Tibial nerve (tissue), 4 donors: ENCODE measurements around the gene VSNL1. TPM values are rescaled to one million over a fixed set of nuclear protein-coding genes. Genes with fewer than 3 reads are reported as not detected.

Experiments used
- DNase-seq, 2 donors: peaks; one replicate each; pipeline ENCODE4 v3.0.0-alpha.2; 2019; ENCODE audit warnings: low spot score in 2 of 2
- H3K27ac ChIP-seq, 4 donors: fragments of 200-600 bp; sonication (generic) in 3 of 4; one replicate each; pipeline ENCODE4 v1.5.1; 2017 to 2019; ENCODE audit warnings: mild to moderate bottlenecking in 1 of 4
- H3K27me3 ChIP-seq, 2 donors: fragments of 200-600 bp; sonication (generic) in 1 of 2; one replicate each; pipeline versions ENCODE4 v1.5.1 to v1.6.0; 2017 to 2019
- H3K36me3 ChIP-seq, 3 donors: fragments of 200-600 bp; sonication (generic); one replicate each; pipeline ENCODE4 v1.5.1; 2018 to 2019
- H3K4me1 ChIP-seq, 4 donors: fragments of 200-600 bp; sonication (generic) in 3 of 4; one replicate each; pipeline ENCODE4 v1.5.1; 2017 to 2019
- H3K4me3 ChIP-seq, 4 donors: fragments of 200-600 bp; sonication (generic) in 3 of 4; one replicate each; pipeline ENCODE4 v1.5.1; 2017 to 2019; ENCODE audit warnings: mild to moderate bottlenecking in 1 of 4, moderate library complexity in 1 of 4
- H3K9me3 ChIP-seq, 4 donors: fragments of 200-600 bp; sonication (generic) in 3 of 4; one replicate each; pipeline ENCODE4 v1.5.1; 2017 to 2019
- CTCF ChIP-seq, 5 experiments: fragments of 200-600 bp in 3 of 5; fragments of 450-650 bp in 2 of 5; sonication (generic) in 3 of 5; IDR thresholded peaks; one replicate each; pipeline ENCODE4 v1.5.1; 2016 to 2019; ENCODE audit warnings: antibody characterized with exemption in 5 of 5, mild to moderate bottlenecking in 3 of 5, moderate library complexity in 2 of 5
- EP300 ChIP-seq, 2 donors: sonication (generic); formaldehyde crosslinking; IDR thresholded peaks; one replicate each; pipeline ENCODE4 v1.6.1; 2017; ENCODE audit warnings: antibody characterized with exemption in 2 of 2, mild to moderate bottlenecking in 1 of 2
- POLR2A ChIP-seq, 2 donors: fragments of 450-650 bp; IDR thresholded peaks; one replicate each; pipeline ENCODE4 v1.6.1; 2017; ENCODE audit warnings: antibody characterized with exemption in 2 of 2, mild to moderate bottlenecking in 2 of 2, moderate library complexity in 2 of 2
- WGBS, 2 donors: methylation state at CpG; one replicate each; pipeline ENCODE4 v1.1.5; 2018; 5-methylcytosine and 5-hydroxymethylcytosine counted together
- total RNA-seq, 4 donors: library from RNA; depleted of rRNA; stranded (reverse); fragments of >200 nt; gene quantifications; one replicate each; pipeline ENCODE4 v1.1.0, GENCODE V29; 2016

The VSNL1 gene
- total RNA-seq: 1 to 10 TPM in 1 of 4 donors, under 1 TPM in 1, not detected in 2; 0.63 to 1.2 TPM

GRCh38 chr2:17540093-17540812 lies at the start of gene VSNL1:
Gene VSNL1, plus strand, starts transcription at chr2:17540696. Its CDS starts 51,379 bp downstream, at chr2:17592075.
- WGBS, 2 donors: 1% methylated on average over 37 to 39 of the region's 43 CpGs
- Histone ChIP-seq H3K27me3 (peaks cover 0 to 71% of the 10 kb centered on the region in 2 donors), H3K4me3 (peak within 1 kb of the TSS; percentile 40 to 67 (median 50)), H3K4me1 (peaks cover 0 to 36% (median 3%) of the 10 kb centered on the region in 4 donors), H3K36me3 (no peaks in the 10 kb centered on the region), H3K27ac (peak within 1 kb of the TSS in 2 of 4 donors; percentile 49 to 64), H3K9me3 (no peaks in the 10 kb centered on the region)
- peak; percentile 16 to 39 for DNase-seq
- TF ChIP-seq EP300 (IDR thresholded peaks at IDR 0.05) (peak in 1 of 2 donors; percentile 6), CTCF (IDR thresholded peaks at IDR 0.05) (no peak)

GRCh38 chr2:17495590-17495989 lies 44.9 kb upstream of the VSNL1 start:
- Histone ChIP-seq H3K27me3 (no peaks in the 10 kb centered on the region), H3K36me3 (no peaks in the 10 kb centered on the region), H3K27ac (no peak overlapping the region), H3K4me3 (no peak overlapping the region), H3K4me1 (no peaks in the 10 kb centered on the region), H3K9me3 (no peaks in the 10 kb centered on the region)
- 35 to 58% methylated on average over 1 of the region's 1 CpG for WGBS, 2 donors
- DNase-seq: no peak
- TF ChIP-seq EP300 (IDR thresholded peaks at IDR 0.05) (no peak), CTCF (IDR thresholded peaks at IDR 0.05) (no peak), POLR2A (IDR thresholded peaks at IDR 0.05) (no peak)

- 45 to 51% methylated on average over 1 of the region's 1 CpG for WGBS, 2 donors
- no peaks in the 10 kb centered on the region for H3K36me3 ChIP-seq
- no peak overlapping the region for H3K4me3 ChIP-seq
- H3K4me1 ChIP-seq: no peaks in the 10 kb centered on the region
- no peaks in the 10 kb centered on the region for H3K9me3 ChIP-seq
- H3K27ac ChIP-seq: no peak overlapping the region
- H3K27me3 ChIP-seq: no peaks in the 10 kb centered on the region
- no peak for DNase-seq
- no peak for TF ChIP-seq EP300 (IDR thresholded peaks at IDR 0.05)
Measured at GRCh38 chr2:17497718-17498117, 42.8 kb upstream of the VSNL1 start.

DNA sequence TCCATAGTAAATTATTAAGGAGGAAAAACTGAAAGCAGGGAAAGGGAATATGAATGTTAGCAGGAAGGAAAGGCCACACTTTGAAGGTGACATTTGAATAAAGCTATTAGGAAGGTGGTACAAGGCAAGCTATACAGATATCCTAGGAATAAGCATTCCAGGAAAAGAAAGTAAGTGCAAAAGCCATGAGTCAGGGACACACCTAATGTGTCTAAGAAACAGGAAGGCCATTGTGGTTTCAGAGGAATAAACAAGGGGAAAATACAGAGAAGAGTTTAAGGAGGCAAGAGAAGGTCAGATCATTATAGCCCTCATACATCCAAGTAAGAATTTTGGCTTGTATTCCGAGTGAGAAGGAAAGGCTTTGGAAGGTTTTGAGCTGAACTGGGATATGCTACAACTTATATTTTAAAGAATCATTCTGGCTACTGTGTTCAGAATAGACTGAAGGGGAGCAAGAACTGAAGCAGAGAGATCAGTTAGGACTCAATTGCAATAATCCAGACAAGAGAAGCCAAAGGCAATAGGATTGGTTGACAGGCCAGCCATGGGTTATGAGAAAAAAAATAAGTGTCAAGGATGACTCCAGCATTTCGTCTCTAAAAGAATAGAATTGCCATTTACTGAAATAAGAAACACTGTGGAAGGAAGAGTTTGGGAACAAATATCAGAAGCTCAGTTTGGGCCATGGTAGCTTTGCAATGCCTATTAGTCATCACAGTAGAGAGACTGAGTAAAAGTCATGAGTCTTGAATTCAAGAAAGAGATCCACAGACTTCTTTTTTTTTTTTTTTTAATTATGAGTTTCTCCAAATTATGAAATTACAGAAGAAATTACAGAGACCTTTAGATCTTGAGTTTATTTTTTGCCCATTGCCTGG lies 33.5 kb upstream of the VSNL1 start:
- TF ChIP-seq CTCF (IDR thresholded peaks at IDR 0.05): no peak
- TF ChIP-seq EP300 (IDR thresholded peaks at IDR 0.05): no peak
- no peak for TF ChIP-seq POLR2A (IDR thresholded peaks at IDR 0.05)
- no peak for DNase-seq
- H3K36me3 ChIP-seq: no peaks in the 10 kb centered on the region
- no peaks in the 10 kb centered on the region for H3K9me3 ChIP-seq
- H3K27ac ChIP-seq: no peak overlapping the region
- WGBS, 2 donors: 57 to 58% methylated on average over 2 of the region's 2 CpGs
- no peaks in the 10 kb centered on the region for H3K4me1 ChIP-seq
- H3K4me3 ChIP-seq: no peak overlapping the region
- no peaks in the 10 kb centered on the region for H3K27me3 ChIP-seq

- no peak overlapping the region for H3K27ac ChIP-seq
- peaks cover 0 to 11% (median 3%) of the 10 kb centered on the region in 4 donors for H3K4me1 ChIP-seq
- H3K27me3 ChIP-seq: no peaks in the 10 kb centered on the region
- H3K36me3 ChIP-seq: no peaks in the 10 kb centered on the region
- TF ChIP-seq POLR2A (IDR thresholded peaks at IDR 0.05) (no peak), EP300 (IDR thresholded peaks at IDR 0.05) (no peak), CTCF (IDR thresholded peaks at IDR 0.05) (no peak)
- H3K4me3 ChIP-seq: no peak overlapping the region
- H3K9me3 ChIP-seq: no peaks in the 10 kb centered on the region
- no peak for DNase-seq
Measured at GRCh38 chr2:17515652-17516051, 24.8 kb upstream of the VSNL1 start.
